ENCODE measurements around the gene SLC6A19.

SLC6A19 gene

GRCh38 chr5:1246711-1247431 is 45.5 kb downstream of the SLC6A19 start:
- ATAC-seq (replicated peaks) = no peak
- no peak for DNase-seq

DNA sequence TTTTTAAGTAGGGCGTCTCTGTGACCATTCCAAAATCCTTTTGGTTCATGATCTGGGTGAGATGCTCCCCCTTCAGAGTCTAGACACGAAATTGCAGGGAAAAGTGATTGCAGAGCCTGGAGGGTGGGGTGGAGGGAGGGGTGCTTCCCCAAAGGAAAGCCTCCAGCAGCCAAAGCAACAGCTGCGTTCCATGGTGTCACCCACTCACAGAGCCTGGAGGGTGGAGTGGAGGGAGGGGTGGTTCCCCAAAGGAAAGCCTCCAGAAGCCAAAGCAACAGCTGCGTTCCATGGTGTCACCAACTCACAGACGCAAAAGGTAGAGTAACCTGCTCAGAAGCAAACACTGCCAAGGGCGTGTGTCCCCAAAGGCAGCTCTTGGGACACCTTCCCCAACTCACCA is 46.4 kb downstream of the SLC6A19 start:
- Mint-ChIP-seq H3K4me1 (peaks cover 0 to 2% of the 10 kb centered on the region in 2 donors), H3K4me3 (no peak overlapping the region), H3K9me3 (no peaks in the 10 kb centered on the region), H3K36me3 (no peaks in the 10 kb centered on the region), H3K27ac (no peak overlapping the region), H3K27me3 (peaks cover 22 to 36% of the 10 kb centered on the region in 2 donors)
- DNase-seq = no peak
- no peak for ATAC-seq (replicated peaks)

More at GRCh38 chr5:1246711-1247431, 45.5 kb downstream of the SLC6A19 start:
- Mint-ChIP-seq H3K27ac (no peak overlapping the region), H3K4me3 (no peak overlapping the region), H3K4me1 (peaks cover 0 to 2% of the 10 kb centered on the region in 2 donors), H3K9me3 (no peaks in the 10 kb centered on the region), H3K36me3 (no peaks in the 10 kb centered on the region), H3K27me3 (peaks cover 22 to 40% of the 10 kb centered on the region in 2 donors)

DNA sequence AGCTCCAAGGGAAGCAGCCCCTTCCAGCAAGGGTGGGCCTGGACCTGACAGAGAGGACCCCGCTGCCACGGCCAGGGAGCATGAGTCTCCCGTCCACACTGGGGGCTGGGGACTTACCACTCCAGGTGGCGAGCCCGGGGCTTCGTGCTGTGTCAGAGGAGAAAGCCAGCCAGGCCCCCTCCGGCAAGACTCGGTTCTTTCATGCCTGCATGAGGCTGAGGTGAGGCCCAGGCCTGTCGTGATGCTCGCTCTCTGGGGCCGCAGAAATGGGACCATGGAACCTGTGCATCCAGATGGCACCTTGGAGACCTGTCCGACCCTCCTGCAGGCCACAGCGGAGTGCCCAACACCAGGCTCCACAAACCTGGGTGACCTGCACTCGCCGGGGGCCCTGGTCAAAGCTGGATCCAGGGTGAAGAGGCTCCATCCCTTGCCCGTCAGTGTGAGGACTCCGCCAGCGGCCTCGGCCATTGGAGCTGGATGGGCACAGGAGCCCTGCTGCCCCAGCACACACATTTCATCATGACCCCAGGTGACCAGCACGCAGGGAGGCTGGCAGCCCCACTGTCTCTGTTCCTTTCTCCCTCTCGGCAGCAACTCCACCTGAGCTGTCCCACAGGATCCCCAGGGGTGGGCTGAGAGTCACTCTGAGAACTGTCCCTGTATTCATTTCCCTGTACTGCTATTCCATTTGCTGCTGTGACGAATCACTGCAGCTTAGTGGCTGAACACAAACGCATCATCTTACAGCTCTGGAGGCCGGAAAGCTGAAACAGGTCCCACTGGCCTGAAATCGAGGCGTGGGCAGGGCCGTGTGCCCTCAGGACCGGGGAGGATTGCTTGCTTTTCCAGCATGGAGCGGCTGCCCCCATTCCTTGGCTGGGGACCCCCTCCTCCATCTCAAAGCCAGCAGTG is 48.2 kb downstream of the SLC6A19 start:
- Mint-ChIP-seq H3K27ac (no peak overlapping the region), H3K4me1 (peaks cover 0 to 2% of the 10 kb centered on the region in 2 donors), H3K9me3 (no peaks in the 10 kb centered on the region), H3K4me3 (no peak overlapping the region), H3K27me3 (peaks cover 16 to 21% of the 10 kb centered on the region in 2 donors), H3K36me3 (no peaks in the 10 kb centered on the region)
- DNase-seq (no peak), ATAC-seq (replicated peaks) (no peak)

GRCh38 chr5:1251678-1252580 is 50.5 kb downstream of the SLC6A19 start:
- H3K36me3 Mint-ChIP-seq = no peaks in the 10 kb centered on the region
- no peak for DNase-seq
- ATAC-seq (replicated peaks) = no peak
- H3K27me3 Mint-ChIP-seq = peaks cover 7 to 8% of the 10 kb centered on the region in 2 donors
- peaks cover 0 to 3% of the 10 kb centered on the region in 2 donors for H3K4me1 Mint-ChIP-seq
- no peak overlapping the region for H3K27ac Mint-ChIP-seq
- no peaks in the 10 kb centered on the region for H3K9me3 Mint-ChIP-seq
- H3K4me3 Mint-ChIP-seq = no peak overlapping the region

DNA sequence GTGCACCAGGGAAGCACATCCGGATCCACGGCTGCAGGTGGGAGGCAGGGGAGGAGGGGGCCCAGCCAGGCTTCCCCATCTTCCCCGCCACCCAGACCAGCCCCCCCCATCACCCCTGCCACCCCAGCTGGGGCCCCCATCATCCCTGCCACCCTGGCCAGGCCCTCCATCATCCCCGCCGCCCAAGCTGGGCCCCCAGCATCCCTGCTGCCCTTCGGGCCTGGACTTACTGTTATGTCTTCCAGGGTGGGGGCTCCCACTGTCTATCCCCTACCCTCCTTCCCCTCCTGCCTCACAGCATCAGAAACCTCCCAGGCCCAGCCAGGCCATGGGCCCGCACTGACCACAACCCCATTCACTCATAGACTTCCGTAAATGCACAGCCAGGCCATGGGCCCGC is 51.3 kb downstream of the SLC6A19 start:
- no peak for DNase-seq
- Mint-ChIP-seq H3K27ac (no peak overlapping the region), H3K4me1 (peaks cover 0 to 6% of the 10 kb centered on the region in 2 donors), H3K4me3 (no peak overlapping the region), H3K36me3 (no peaks in the 10 kb centered on the region), H3K27me3 (peaks cover 0 to under 1% of the 10 kb centered on the region in 2 donors), H3K9me3 (no peaks in the 10 kb centered on the region)
- no peak for ATAC-seq (replicated peaks)

DNA sequence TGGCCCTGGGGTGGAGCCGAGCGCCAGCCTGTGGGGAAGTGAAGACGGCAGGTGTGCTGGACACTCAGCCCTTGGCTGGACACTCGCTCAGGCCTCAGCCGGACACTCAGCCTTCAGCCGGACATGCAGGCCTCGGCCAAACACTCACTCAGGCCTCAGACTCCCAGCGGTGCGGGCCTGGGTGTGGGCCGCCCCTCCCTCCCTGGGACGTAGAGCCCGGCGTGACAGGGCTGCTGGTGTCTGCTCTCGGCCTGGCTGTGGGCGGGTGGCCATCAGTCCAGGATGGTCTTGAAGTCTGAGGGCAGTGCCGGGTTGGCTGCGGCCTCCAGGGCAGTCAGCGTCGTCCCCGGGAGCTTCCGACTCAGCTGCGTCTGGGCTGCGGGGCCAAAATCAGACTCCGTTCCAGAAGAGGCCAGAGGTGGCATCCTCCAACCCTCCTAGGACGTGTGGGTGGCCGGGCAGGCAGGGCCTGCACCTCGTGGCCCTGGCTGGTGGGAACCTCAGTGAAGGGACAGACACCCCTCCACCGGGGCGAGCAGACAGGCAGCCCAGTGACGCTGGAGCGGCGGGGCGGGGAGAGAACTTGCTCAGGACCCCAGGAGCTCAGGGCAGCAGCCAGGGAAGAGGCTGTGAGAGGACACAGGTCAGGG is 52.2 kb downstream of the SLC6A19 start:
- Mint-ChIP-seq H3K27ac (no peak overlapping the region), H3K4me1 (peaks cover 0 to 6% of the 10 kb centered on the region in 2 donors), H3K36me3 (no peaks in the 10 kb centered on the region), H3K27me3 (peaks cover 0 to under 1% of the 10 kb centered on the region in 2 donors), H3K9me3 (no peaks in the 10 kb centered on the region), H3K4me3 (no peak overlapping the region)
- no peak for ATAC-seq (replicated peaks)
- no peak for DNase-seq

DNA sequence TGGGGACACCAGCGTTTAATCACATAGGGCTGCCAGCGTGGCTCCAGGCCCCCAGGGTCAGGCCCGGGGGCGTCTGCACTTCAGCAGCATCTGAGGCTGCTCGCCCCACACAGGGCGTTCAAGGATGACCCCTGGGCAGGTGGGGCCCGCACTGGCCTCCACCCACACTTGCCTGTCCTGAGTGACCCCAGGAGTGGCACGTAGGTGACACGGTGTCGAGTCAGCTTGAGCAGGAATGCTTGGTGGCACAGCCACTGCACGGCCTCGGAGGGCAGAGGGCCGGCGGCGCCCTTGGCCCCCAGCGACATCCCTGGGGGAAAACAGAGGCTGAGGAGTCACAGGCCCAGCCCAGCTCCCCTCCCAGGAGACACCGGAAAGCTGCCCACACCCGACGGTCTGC is 52.8 kb downstream of the SLC6A19 start:
- Mint-ChIP-seq H3K4me1 (peaks cover 0 to 6% of the 10 kb centered on the region in 2 donors), H3K4me3 (no peak overlapping the region), H3K27ac (no peak overlapping the region), H3K36me3 (no peaks in the 10 kb centered on the region), H3K9me3 (peaks cover 0 to 2% of the 10 kb centered on the region in 2 donors), H3K27me3 (peaks cover 0 to 6% of the 10 kb centered on the region in 2 donors)
- DNase-seq (no peak), ATAC-seq (replicated peaks) (no peak)

GRCh38 chr5:1255081-1255561 is 53.7 kb downstream of the SLC6A19 start:
- peaks cover 0 to 2% of the 10 kb centered on the region in 2 donors for H3K9me3 Mint-ChIP-seq
- H3K27ac Mint-ChIP-seq = no peak overlapping the region
- H3K27me3 Mint-ChIP-seq = peaks cover 0 to 6% of the 10 kb centered on the region in 2 donors

DNA sequence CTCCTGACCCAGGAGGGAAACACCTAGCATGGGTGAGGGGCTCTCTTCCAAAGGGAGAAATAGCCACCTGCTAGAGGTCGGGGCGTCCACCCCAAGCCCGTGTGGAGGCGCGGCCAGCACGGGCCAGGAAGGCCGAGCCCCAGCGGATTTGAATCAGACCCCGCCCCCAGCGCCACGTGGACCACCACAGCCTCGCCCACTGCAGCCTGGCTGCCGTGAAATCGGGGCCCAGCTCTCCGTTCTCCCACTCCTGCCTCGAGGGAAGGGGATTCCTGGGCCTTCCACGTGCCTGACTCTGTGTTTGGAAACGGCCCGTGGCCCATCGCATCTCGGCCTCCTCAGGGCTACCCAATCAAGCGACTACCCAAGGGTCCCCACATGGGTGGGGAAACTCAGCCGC is 55.4 kb downstream of the SLC6A19 start:
- ATAC-seq (replicated peaks) (no peak), DNase-seq (no peak)
- Mint-ChIP-seq H3K4me3 (no peak overlapping the region), H3K27me3 (peaks cover 0 to 6% of the 10 kb centered on the region in 2 donors), H3K9me3 (peaks cover 4 to 10% of the 10 kb centered on the region in 2 donors), H3K36me3 (peaks cover 3 to 10% of the 10 kb centered on the region in 2 donors), H3K4me1 (peaks cover 0 to 6% of the 10 kb centered on the region in 2 donors), H3K27ac (no peak overlapping the region)

More at GRCh38 chr5:1255081-1255561, 53.7 kb downstream of the SLC6A19 start:
- DNase-seq (no peak), ATAC-seq (replicated peaks) (no peak)
- Mint-ChIP-seq H3K4me1 (peaks cover 0 to 6% of the 10 kb centered on the region in 2 donors), H3K4me3 (no peak overlapping the region), H3K36me3 (no peaks in the 10 kb centered on the region)

DNA sequence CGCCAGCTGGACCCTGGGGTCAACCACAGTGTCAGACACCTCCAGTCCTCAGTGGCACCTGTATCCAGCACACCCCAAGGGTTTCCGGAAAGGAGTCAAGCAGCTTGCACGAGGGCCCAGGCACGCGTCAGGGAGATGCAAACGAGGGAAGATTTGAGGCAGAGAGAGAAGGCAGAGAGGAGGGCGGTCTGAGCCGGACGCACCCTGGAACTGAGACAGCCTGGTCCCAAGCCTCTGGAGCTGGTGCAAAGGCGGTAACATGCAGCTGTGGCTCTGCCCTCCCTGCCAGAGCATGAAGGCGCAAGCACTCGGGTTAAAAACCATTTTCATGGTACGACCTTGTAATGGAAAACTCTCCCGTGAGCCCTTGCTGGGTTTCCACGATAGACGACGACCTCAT is 56.0 kb downstream of the SLC6A19 start:
- DNase-seq (no peak), ATAC-seq (replicated peaks) (no peak)
- Mint-ChIP-seq H3K4me3 (no peak overlapping the region), H3K36me3 (peaks cover 8 to 16% of the 10 kb centered on the region in 2 donors), H3K4me1 (peaks cover 0 to 6% of the 10 kb centered on the region in 2 donors), H3K27ac (no peak overlapping the region), H3K9me3 (peaks cover 10 to 16% of the 10 kb centered on the region in 2 donors), H3K27me3 (peaks cover 0 to 6% of the 10 kb centered on the region in 2 donors)

DNA sequence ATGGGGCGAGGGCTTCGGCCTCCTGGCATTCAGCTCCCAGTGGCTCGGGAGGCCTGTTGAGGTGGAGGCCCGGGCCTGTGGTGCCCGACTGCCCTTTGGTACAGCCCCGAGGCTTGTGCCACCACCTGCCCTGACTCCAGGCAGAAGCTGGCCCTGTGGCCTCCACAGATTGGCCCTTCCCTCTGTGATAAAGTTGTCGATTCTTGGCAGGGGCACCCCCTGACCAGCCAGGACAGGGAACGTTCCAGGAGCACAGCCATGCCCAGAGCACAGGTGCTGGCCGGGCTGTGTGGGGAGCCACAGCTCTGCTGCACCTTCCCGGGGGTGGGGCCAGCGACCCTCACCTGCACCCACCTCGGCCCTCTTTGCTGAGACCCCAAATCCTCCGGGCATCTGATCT is 56.4 kb downstream of the SLC6A19 start:
- Mint-ChIP-seq H3K27me3 (peaks cover 0 to 6% of the 10 kb centered on the region in 2 donors), H3K9me3 (peaks cover 14 to 20% of the 10 kb centered on the region in 2 donors), H3K27ac (no peak overlapping the region), H3K36me3 (peaks cover 12 to 20% of the 10 kb centered on the region in 2 donors), H3K4me1 (peaks cover 0 to 6% of the 10 kb centered on the region in 2 donors), H3K4me3 (no peak overlapping the region)
- DNase-seq (no peak), ATAC-seq (replicated peaks) (no peak)

- Mint-ChIP-seq H3K4me3 (no peak overlapping the region), H3K9me3 (peaks cover 14 to 23% of the 10 kb centered on the region in 2 donors), H3K27me3 (peaks cover 0 to 6% of the 10 kb centered on the region in 2 donors), H3K36me3 (peaks cover 13 to 29% of the 10 kb centered on the region in 2 donors), H3K4me1 (peaks cover 0 to 6% of the 10 kb centered on the region in 2 donors), H3K27ac (no peak overlapping the region)
- DNase-seq (no peak), ATAC-seq (replicated peaks) (no peak)
Observed at GRCh38 chr5:1259806-1260480, 58.5 kb downstream of the SLC6A19 start.

DNA sequence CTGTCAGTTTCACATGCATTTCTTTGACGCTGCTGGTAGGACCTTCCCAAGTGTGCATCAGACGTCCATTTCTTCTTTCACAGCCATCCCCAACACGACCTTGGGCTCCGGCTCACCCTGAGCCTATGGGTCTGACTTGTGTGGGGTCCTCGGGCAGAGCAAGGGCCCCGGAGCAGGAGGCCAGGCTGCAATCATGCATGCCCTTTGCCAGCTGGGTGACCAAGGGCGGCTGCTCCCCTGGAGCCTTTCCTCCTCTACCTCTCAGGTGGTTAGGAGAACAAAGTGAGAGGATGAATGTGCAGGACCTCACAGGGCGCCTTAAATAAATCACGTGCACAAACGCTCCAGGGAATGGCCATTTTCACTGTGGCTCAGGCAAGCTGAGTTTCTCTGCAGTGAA is 60.2 kb downstream of the SLC6A19 start:
- peaks cover 0 to 6% of the 10 kb centered on the region in 2 donors for H3K27me3 Mint-ChIP-seq
- H3K9me3 Mint-ChIP-seq = peaks cover 14 to 23% of the 10 kb centered on the region in 2 donors
- ATAC-seq (replicated peaks) (no peak), DNase-seq (no peak)
- H3K4me3 Mint-ChIP-seq = no peak overlapping the region
- no peak overlapping the region for H3K27ac Mint-ChIP-seq
- peaks cover 13 to 29% of the 10 kb centered on the region in 2 donors for H3K36me3 Mint-ChIP-seq
- H3K4me1 Mint-ChIP-seq = peaks cover 0 to 3% of the 10 kb centered on the region in 2 donors

Data from stimulated activated naive B cell treated with anti-CD40 and anti-IgM and Interleukin-4, amounts not matched to agents 10 μg/mL and 1 μg/mL and 100 μg/mL, for 72 hours (primary cell).